Stomach (tissue), 4 donors: ENCODE data around the gene RPRD2.

Experiments
- CTCF ChIP-seq, 7 experiments: fragments of 450-650 bp in 4 of 7; fragments of 200-600 bp in 3 of 7; sonication (generic) in 3 of 7; IDR thresholded peaks; one replicate each; pipeline ENCODE4 v1.5.1; 2016 to 2019; ENCODE audit warnings: antibody characterized with exemption in 7 of 7, control low read depth in 2 of 7, mild to moderate bottlenecking in 1 of 7
- EP300 ChIP-seq: sonication (generic); formaldehyde crosslinking; IDR thresholded peaks from one replicate; pipeline ENCODE4 v1.6.1; 2017; ENCODE audit warnings: antibody characterized with exemption

DNA sequence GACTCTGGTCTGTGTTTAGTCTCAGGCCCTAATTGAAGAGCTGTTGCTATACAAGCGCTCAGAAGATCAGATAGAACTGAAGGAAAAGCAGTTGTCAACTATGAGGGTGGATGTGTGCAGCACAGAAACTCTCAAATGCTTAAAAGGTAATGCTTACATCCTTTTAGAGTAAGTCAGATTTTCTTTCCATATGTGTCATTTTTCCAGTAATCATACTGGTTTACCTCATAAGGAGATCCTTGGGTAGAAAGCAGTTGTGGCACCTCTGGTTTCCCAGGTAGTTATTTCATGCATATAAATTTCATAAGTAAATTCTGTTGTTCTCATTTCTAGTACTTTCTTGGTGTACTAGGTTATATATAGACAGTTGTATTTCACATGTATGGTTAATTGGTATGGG lies 80.3 kb downstream of the RPRD2 start:
- TF ChIP-seq EP300 (no peak), CTCF (IDR thresholded peaks at IDR 0.05) (no peak)
